ENCODE data around the gene PRKCQ.
"Not testable (repeated sequence)": the region's sequence is repeated elsewhere in the genome, so short reads cannot be mapped to it uniquely, and the experiment has no call there.

Gene PRKCQ

GRCh38 chr10:6382081-6382480 is 198.0 kb downstream of the PRKCQ start:
- no peak for DNase-seq (ENCODE audit: low read depth)
- TF ChIP-seq MYC (IDR thresholded peaks at IDR 0.05; ENCODE audit: low read depth, low read length) (no peak), CTCF (IDR thresholded peaks at IDR 0.05; ENCODE audit: low read depth, low read length) (no peak), MAX (IDR thresholded peaks at IDR 0.05; ENCODE audit: low read depth, low read length) (no peak), POLR2A (IDR thresholded peaks at IDR 0.05; ENCODE audit: extremely low read depth, insufficient read length) (no peak)
- no peak overlapping the region for H3K4me3 ChIP-seq (ENCODE audit: low read depth, low read length)

- not testable (repeated sequence) for H3K4me3 ChIP-seq (ENCODE audit: low read depth, low read length); DNase-seq (ENCODE audit: low read depth)
These were observed 199.6 kb downstream of the PRKCQ start for GRCh38 chr10:6380478-6380877.

- DNase-seq (ENCODE audit: low read depth) = no peak
- no peak for TF ChIP-seq MYC (IDR thresholded peaks at IDR 0.05; ENCODE audit: low read depth, low read length)
- TF ChIP-seq POLR2A (IDR thresholded peaks at IDR 0.05; ENCODE audit: extremely low read depth, insufficient read length) = no peak
- TF ChIP-seq MAX (IDR thresholded peaks at IDR 0.05; ENCODE audit: low read depth, low read length) = no peak
- no peak for TF ChIP-seq CTCF (IDR thresholded peaks at IDR 0.05; ENCODE audit: low read depth, low read length)
- H3K4me3 ChIP-seq (ENCODE audit: low read depth, low read length) = no peak overlapping the region
These were observed 200.9 kb downstream of the PRKCQ start for GRCh38 chr10:6379015-6379776.
